Endothelial cell (in vitro differentiated cells): Measurements from ENCODE around the gene RPL10A. TPM values are rescaled to one million over a fixed set of nuclear protein-coding genes. Genes with fewer than 3 reads are reported as not detected.

Experiments
- DNase-seq: peaks from one replicate; pipeline ENCODE4 v3.0.0; 2021; ENCODE audit warnings: low spot score
- H3K27ac Mint-ChIP-seq: one replicate; pipeline ENCODE4 v1.8.0; 2021; ENCODE audit warnings: mixed read lengths, inconsistent platforms; ENCODE audit not compliant: unreplicated experiment
- H3K27me3 Mint-ChIP-seq: one replicate; pipeline ENCODE4 v1.8.0; 2021; ENCODE audit warnings: mild to moderate bottlenecking, moderate library complexity, mixed read lengths, inconsistent platforms; ENCODE audit not compliant: unreplicated experiment
- H3K36me3 Mint-ChIP-seq: one replicate; pipeline ENCODE4 v1.8.0; 2021; ENCODE audit warnings: mild to moderate bottlenecking, low read depth, mixed read lengths, inconsistent platforms; ENCODE audit not compliant: unreplicated experiment
- H3K4me1 Mint-ChIP-seq: one replicate; pipeline ENCODE4 v1.8.0; 2021; ENCODE audit warnings: mild to moderate bottlenecking, mixed read lengths, inconsistent platforms; ENCODE audit not compliant: unreplicated experiment
- H3K4me3 Mint-ChIP-seq: one replicate; pipeline ENCODE4 v1.8.0; 2021; ENCODE audit warnings: mild to moderate bottlenecking, mixed read lengths, inconsistent platforms; ENCODE audit not compliant: unreplicated experiment
- H3K9me3 Mint-ChIP-seq: one replicate; pipeline ENCODE4 v1.8.0; 2021; ENCODE audit warnings: mixed read lengths, inconsistent platforms; ENCODE audit not compliant: unreplicated experiment
- CTCF ChIP-seq: fragments of 200-600 bp; sonication (generic); IDR thresholded peaks from one replicate; pipeline ENCODE4 v1.5.0; 2021; ENCODE audit warnings: antibody characterized with exemption; ENCODE audit not compliant: unreplicated experiment
- total RNA-seq: library from RNA; stranded (reverse); fragmentation: NEBNext Ultra II Directional; extraction: Animal tissue kit (Norgen Biotek cat#: 25700); gene quantifications from one replicate; pipeline ENCODE4 v1.2.1, GENCODE V29; 2021; ENCODE audit not compliant: unreplicated experiment

Gene RPL10A
- total RNA-seq, 1 donor from 2014 or later = 1,320 TPM

- no peaks in the 10 kb centered on the region for H3K9me3 Mint-ChIP-seq
- H3K4me3 Mint-ChIP-seq = no peak overlapping the region
- H3K36me3 Mint-ChIP-seq = peaks cover 3% of the 10 kb centered on the region
- H3K4me1 Mint-ChIP-seq = peaks cover 6% of the 10 kb centered on the region
- no peak for DNase-seq
- TF ChIP-seq CTCF = no peak
- H3K27ac Mint-ChIP-seq = no peak overlapping the region
- peaks cover 14% of the 10 kb centered on the region for H3K27me3 Mint-ChIP-seq
Observed at GRCh38 chr6:35503534-35503933, 35.3 kb downstream of the RPL10A start.

- no peak overlapping the region for H3K4me3 Mint-ChIP-seq
- H3K27me3 Mint-ChIP-seq = peaks cover 10% of the 10 kb centered on the region
- no peak for DNase-seq
- no peak for TF ChIP-seq CTCF
- H3K36me3 Mint-ChIP-seq = no peaks in the 10 kb centered on the region
- H3K27ac Mint-ChIP-seq = no peak overlapping the region
- H3K4me1 Mint-ChIP-seq = peaks cover 4% of the 10 kb centered on the region
- H3K9me3 Mint-ChIP-seq = no peaks in the 10 kb centered on the region
Observed at GRCh38 chr6:35505999-35506412, 37.8 kb downstream of the RPL10A start.

GRCh38 chr6:35506536-35506935 lies 38.3 kb downstream of the RPL10A start:
- TF ChIP-seq CTCF = no peak
- Mint-ChIP-seq H3K27me3 (peaks cover 10% of the 10 kb centered on the region), H3K4me3 (no peak overlapping the region), H3K4me1 (peaks cover 3% of the 10 kb centered on the region), H3K27ac (no peak overlapping the region), H3K9me3 (no peaks in the 10 kb centered on the region), H3K36me3 (no peaks in the 10 kb centered on the region)
- DNase-seq = no peak

- H3K27ac Mint-ChIP-seq = no peak overlapping the region
- H3K27me3 Mint-ChIP-seq = peaks cover 10% of the 10 kb centered on the region
- H3K4me3 Mint-ChIP-seq = no peak overlapping the region
- DNase-seq = no peak
- H3K36me3 Mint-ChIP-seq = no peaks in the 10 kb centered on the region
- no peak for TF ChIP-seq CTCF
- H3K4me1 Mint-ChIP-seq = peaks cover 3% of the 10 kb centered on the region
- H3K9me3 Mint-ChIP-seq = no peaks in the 10 kb centered on the region
Observed at GRCh38 chr6:35507221-35507620, 39.0 kb downstream of the RPL10A start.

- Mint-ChIP-seq H3K27ac (no peak overlapping the region), H3K4me1 (peaks cover 3% of the 10 kb centered on the region), H3K4me3 (no peak overlapping the region), H3K36me3 (no peaks in the 10 kb centered on the region), H3K9me3 (no peaks in the 10 kb centered on the region), H3K27me3 (peaks cover 10% of the 10 kb centered on the region)
- no peak for TF ChIP-seq CTCF
- DNase-seq = no peak
Observed at GRCh38 chr6:35508027-35508426, 39.8 kb downstream of the RPL10A start.
